ENCODE measurements around the gene ZFAND3. TPM values are rescaled to one million over a fixed set of nuclear protein-coding genes. Genes with fewer than 3 reads are reported as not detected.

Gene ZFAND3
- total RNA-seq, 4 donors from 2014 or later, result 30.5 to 57.4 (median 53.3) TPM

- no peak for DNase-seq
- no peak overlapping the region for H3K27ac ChIP-seq
- H3K4me1 ChIP-seq, result no peaks in the 10 kb centered on the region
- TF ChIP-seq CTCF (IDR thresholded peaks at IDR 0.05) (no peak), POLR2A (IDR thresholded peaks at IDR 0.05) (no peak)
- peaks cover 0 to 9% (median 0%) of the 10 kb centered on the region in 3 donors for H3K36me3 ChIP-seq
- H3K27me3 ChIP-seq, result no peaks in the 10 kb centered on the region
- H3K4me3 ChIP-seq, result no peak overlapping the region
- no peaks in the 10 kb centered on the region for H3K9me3 ChIP-seq
These were observed 307.8 kb downstream of the ZFAND3 start for GRCh38 chr6:38127284-38127683.

- Histone ChIP-seq H3K36me3 (no peaks in the 10 kb centered on the region), H3K4me1 (no peaks in the 10 kb centered on the region)
- TF ChIP-seq POLR2A (IDR thresholded peaks at IDR 0.05) (no peak), CTCF (IDR thresholded peaks at IDR 0.05) (no peak)
These were observed 312.0 kb downstream of the ZFAND3 start for GRCh38 chr6:38131527-38131965.

GRCh38 chr6:38133932-38134703, 314.6 kb downstream of the ZFAND3 start:
- Histone ChIP-seq H3K27ac (no peak overlapping the region), H3K9me3 (no peaks in the 10 kb centered on the region), H3K27me3 (no peaks in the 10 kb centered on the region), H3K36me3 (no peaks in the 10 kb centered on the region), H3K4me3 (no peak overlapping the region), H3K4me1 (no peaks in the 10 kb centered on the region)
- no peak for DNase-seq
- TF ChIP-seq POLR2A (IDR thresholded peaks at IDR 0.05), result no peak
- TF ChIP-seq CTCF (IDR thresholded peaks at IDR 0.05), result no peak

More at GRCh38 chr6:38131527-38131965, 312.0 kb downstream of the ZFAND3 start:
- Histone ChIP-seq H3K4me3 (no peak overlapping the region), H3K27me3 (no peaks in the 10 kb centered on the region), H3K27ac (no peak overlapping the region), H3K9me3 (no peaks in the 10 kb centered on the region)
- DNase-seq, result no peak

GRCh38 chr6:38134704-38135088, 315.2 kb downstream of the ZFAND3 start:
- no peaks in the 10 kb centered on the region for H3K4me1 ChIP-seq
- no peak for DNase-seq
- H3K9me3 ChIP-seq, result no peaks in the 10 kb centered on the region
- H3K36me3 ChIP-seq, result no peaks in the 10 kb centered on the region
- no peak overlapping the region for H3K4me3 ChIP-seq
- H3K27me3 ChIP-seq, result no peaks in the 10 kb centered on the region
- no peak overlapping the region for H3K27ac ChIP-seq
- TF ChIP-seq POLR2A (IDR thresholded peaks at IDR 0.05) (no peak), CTCF (IDR thresholded peaks at IDR 0.05) (no peak)

- Histone ChIP-seq H3K36me3 (no peaks in the 10 kb centered on the region), H3K27ac (no peak overlapping the region), H3K9me3 (no peaks in the 10 kb centered on the region), H3K27me3 (no peaks in the 10 kb centered on the region), H3K4me1 (no peaks in the 10 kb centered on the region), H3K4me3 (no peak overlapping the region)
- TF ChIP-seq CTCF (IDR thresholded peaks at IDR 0.05) (no peak), POLR2A (IDR thresholded peaks at IDR 0.05) (no peak)
- DNase-seq, result no peak
These were observed 317.0 kb downstream of the ZFAND3 start for GRCh38 chr6:38136547-38136946.

Measured in Peyer's patch (tissue), 4 donors.